Activated CD8-positive, alpha-beta T cell treated with anti-CD3 and anti-CD28 coated beads, Interleukin-2, amount 10 ng/mL, durations not matched to agents 7 days and 5 days (primary cell): Measurements from ENCODE around the gene VSTM2L. TPM values are rescaled to one million over a fixed set of nuclear protein-coding genes. Genes with fewer than 3 reads are reported as not detected.

Experiments used
- ATAC-seq: fragments of 150-1000 bp; cut with Tn5 transposase; one replicate; pipeline ENCODE4 v1.10.0; 2021; ENCODE audit warnings: moderate library complexity
- CTCF ChIA-PET: fragments of 350-600 bp; sonication (Branson Sonifier 250); formaldehyde crosslinking; loops from one replicate; lab custom pipeline; 2021; ENCODE audit warnings: antibody characterized with exemption; lab: Charles Lee
- POLR2A ChIA-PET: fragments of 350-600 bp; sonication (Branson Sonifier 250); formaldehyde crosslinking; loops from one replicate; lab custom pipeline; 2021; ENCODE audit warnings: antibody characterized with exemption; lab: Charles Lee
- DNase-seq: peaks from one replicate; pipeline ENCODE4 v3.0.0-alpha.2; 2020
- H3K27ac Mint-ChIP-seq: one replicate; pipeline ENCODE4 v1.8.0; 2021; ENCODE audit warnings: mild to moderate bottlenecking, mixed read lengths
- H3K27me3 Mint-ChIP-seq: one replicate; pipeline ENCODE4 v1.8.0; 2021; ENCODE audit warnings: low read depth, mixed read lengths
- H3K36me3 Mint-ChIP-seq: one replicate; pipeline ENCODE4 v1.8.0; 2021; ENCODE audit warnings: low read depth, mixed read lengths
- H3K4me1 Mint-ChIP-seq: one replicate; pipeline ENCODE4 v1.8.0; 2021; ENCODE audit warnings: low read depth, mixed read lengths
- H3K4me3 Mint-ChIP-seq: one replicate; pipeline ENCODE4 v1.8.0; 2021; ENCODE audit warnings: mild to moderate bottlenecking, mixed read lengths
- H3K9me3 Mint-ChIP-seq: one replicate; pipeline ENCODE4 v1.8.0; 2022; ENCODE audit warnings: mixed read lengths; ENCODE audit not compliant: insufficient read depth
- total RNA-seq, 2 experiments: library from RNA; stranded (reverse); gene quantifications; one replicate each; pipeline ENCODE4 v1.2.3, GENCODE V29; 2021

The VSTM2L gene
- total RNA-seq, 2 experiments from 2014 or later, result 0.21 TPM; not detected in 1

GRCh38 chr20:37895166-37895565 is 7.8 kb upstream of the VSTM2L start:
- no peaks in the 10 kb centered on the region for H3K36me3 Mint-ChIP-seq
- ChIA-PET CTCF (no interaction called here), POLR2A (no interaction called here)
- no peak for ATAC-seq
- H3K4me1 Mint-ChIP-seq, result no peaks in the 10 kb centered on the region
- H3K27ac Mint-ChIP-seq, result no peak overlapping the region
- no peaks in the 10 kb centered on the region for H3K9me3 Mint-ChIP-seq
- peaks cover 9% of the 10 kb centered on the region for H3K27me3 Mint-ChIP-seq
- no peak overlapping the region for H3K4me3 Mint-ChIP-seq
- no peak for DNase-seq

DNA sequence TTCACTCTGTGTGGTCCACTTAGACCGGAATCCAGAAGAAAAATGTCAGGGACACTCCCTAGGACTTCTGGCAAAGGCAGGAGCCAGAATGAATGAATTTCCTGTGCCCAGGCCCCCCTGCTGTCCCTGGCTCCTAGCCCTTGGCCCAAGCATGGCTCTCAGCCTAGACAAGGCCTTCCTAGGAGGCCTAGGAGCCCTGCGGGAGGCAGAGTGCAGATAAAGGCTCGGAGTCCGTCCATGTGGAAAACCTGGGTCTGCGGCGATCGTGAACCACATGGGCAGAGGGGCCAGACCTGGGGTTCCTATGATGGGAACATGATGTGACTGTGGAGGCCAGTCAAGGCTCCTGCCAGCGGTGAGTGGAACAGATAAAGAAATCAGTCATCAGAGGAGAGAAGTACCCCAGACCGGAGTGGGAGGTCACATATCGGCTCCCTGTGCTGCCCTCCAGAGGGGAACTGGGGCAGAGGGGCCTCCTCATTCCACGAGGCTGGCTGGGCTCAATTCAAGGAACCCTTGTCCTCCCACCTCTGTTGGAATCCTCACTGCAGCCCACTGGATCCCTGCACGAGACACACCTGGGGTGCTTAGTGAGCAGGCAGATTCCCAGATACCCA is 5.9 kb upstream of the VSTM2L start:
- Mint-ChIP-seq H3K36me3 (no peaks in the 10 kb centered on the region), H3K9me3 (no peaks in the 10 kb centered on the region), H3K27me3 (peaks cover 21% of the 10 kb centered on the region), H3K27ac (no peak overlapping the region), H3K4me1 (no peaks in the 10 kb centered on the region), H3K4me3 (no peak overlapping the region)
- POLR2A ChIA-PET, result no interaction called here
- no peak for DNase-seq
- CTCF ChIA-PET, result no interaction called here
- ATAC-seq, result no peak

GRCh38 chr20:37898233-37899104 is 4.5 kb upstream of the VSTM2L start:
- ATAC-seq (no peak), DNase-seq (no peak)
- ChIA-PET POLR2A (no interaction called here), CTCF (no interaction called here)
- peaks cover 29% of the 10 kb centered on the region for H3K27me3 Mint-ChIP-seq
- H3K36me3 Mint-ChIP-seq, result no peaks in the 10 kb centered on the region
- H3K9me3 Mint-ChIP-seq, result no peaks in the 10 kb centered on the region
- no peak overlapping the region for H3K4me3 Mint-ChIP-seq
- no peak overlapping the region for H3K27ac Mint-ChIP-seq
- peaks cover 2% of the 10 kb centered on the region for H3K4me1 Mint-ChIP-seq

DNA sequence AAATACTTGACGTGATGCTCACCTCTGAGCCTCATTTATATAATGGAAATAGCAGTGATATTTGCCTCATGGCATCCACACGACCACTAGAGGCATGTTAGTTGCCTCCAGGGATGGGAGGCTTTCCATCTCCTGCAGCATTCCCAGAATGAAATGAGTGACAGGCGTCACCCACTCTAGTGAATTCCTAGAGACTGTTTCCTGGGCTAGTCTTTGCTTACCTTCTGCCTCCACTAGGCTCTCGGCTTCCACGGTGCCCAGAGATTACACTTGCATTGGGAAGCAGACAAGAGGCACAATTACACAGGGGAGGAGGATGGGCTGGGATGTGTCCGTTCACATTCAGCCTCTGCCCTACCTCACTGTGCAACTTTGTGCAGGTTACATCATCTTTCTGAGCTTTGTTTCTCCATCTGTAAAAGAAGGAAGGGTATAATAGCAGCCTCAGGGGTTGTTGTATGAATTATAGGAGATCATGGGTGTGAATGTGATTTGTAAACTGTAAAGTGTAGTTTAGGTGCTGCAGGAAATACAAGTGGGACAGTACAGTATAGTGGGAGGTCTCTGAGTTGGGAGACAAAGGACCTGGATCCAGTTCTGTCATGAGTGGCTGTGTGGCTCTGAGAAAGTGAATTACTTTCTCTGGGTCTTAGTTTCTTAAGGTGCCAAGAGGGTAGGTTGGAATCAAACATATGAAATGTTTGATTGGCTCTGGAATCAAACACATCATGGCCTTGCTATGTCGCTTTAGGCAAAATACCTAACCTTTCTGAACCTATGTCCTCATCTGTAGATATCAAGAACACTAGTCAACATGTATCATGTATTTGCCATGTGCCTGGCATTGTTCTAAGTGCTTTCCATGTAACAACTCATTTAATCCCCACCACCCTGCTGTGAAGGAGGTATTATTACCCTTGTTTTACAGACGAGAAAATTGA is 3.6 kb upstream of the VSTM2L start:
- no peaks in the 10 kb centered on the region for H3K9me3 Mint-ChIP-seq
- ATAC-seq (no peak), DNase-seq (no peak)
- CTCF ChIA-PET, result no interaction called here
- POLR2A ChIA-PET, result no interaction called here
- H3K27me3 Mint-ChIP-seq, result peaks cover 36% of the 10 kb centered on the region
- no peak overlapping the region for H3K4me3 Mint-ChIP-seq
- H3K4me1 Mint-ChIP-seq, result peaks cover 6% of the 10 kb centered on the region
- H3K27ac Mint-ChIP-seq, result no peak overlapping the region
- no peaks in the 10 kb centered on the region for H3K36me3 Mint-ChIP-seq

- CTCF ChIA-PET, result no interaction called here
Measured at GRCh38 chr20:37901240-37901639, 1.7 kb upstream of the VSTM2L start.

DNA sequence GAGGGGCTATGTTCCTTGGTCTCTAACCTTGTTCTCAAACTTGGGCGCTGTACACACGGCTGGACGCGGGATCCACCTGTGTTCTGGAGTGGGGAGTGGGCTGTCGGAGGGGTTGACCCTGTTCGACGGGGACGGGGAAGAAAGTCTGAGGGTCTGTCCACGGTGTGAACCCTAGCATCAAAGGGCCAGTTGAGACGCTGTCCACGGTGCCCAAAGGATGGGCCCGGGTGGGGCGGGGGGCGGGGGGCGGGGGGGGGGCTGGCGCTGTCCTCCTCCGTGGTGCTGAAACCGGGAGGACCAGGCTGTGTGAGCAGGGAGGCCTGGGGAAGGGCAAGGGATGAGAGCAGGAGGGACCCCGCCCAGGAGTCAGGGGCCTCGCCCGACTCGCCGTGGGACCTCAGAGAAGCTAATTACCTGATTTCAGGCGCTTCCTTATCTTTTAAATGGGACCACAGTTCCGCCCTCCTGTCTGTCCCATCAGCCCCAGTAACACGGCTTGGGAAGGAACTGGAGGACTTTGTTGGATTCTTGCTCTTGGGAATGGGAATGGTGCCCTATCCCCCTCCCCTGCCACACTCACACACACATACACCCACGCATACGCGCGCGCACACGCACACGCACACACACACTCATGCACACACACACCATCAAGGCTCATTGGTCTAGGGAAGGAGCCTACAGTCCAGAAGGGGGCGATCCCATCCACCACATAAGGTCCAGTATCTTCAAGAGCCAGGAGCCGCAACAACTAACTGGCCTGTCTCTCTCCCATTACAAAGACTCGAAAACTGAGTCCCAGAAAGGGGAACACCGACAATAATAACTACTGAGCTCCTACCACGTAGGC is 1.0 kb upstream of the VSTM2L start:
- Mint-ChIP-seq H3K36me3 (no peaks in the 10 kb centered on the region), H3K27me3 (peaks cover 43% of the 10 kb centered on the region), H3K4me1 (peaks cover 6% of the 10 kb centered on the region), H3K4me3 (peak overlapping the region; percentile 39), H3K27ac (no peak overlapping the region), H3K9me3 (no peaks in the 10 kb centered on the region)
- peak; percentile 48 for ATAC-seq
- ChIA-PET CTCF (no interaction called here), POLR2A (no interaction called here)
- peak; percentile 40 for DNase-seq

More at GRCh38 chr20:37901240-37901639, 1.7 kb upstream of the VSTM2L start:
- H3K27me3 Mint-ChIP-seq, result peaks cover 43% of the 10 kb centered on the region
- DNase-seq (no peak), ATAC-seq (no peak)
- peaks cover 6% of the 10 kb centered on the region for H3K4me1 Mint-ChIP-seq
- POLR2A ChIA-PET, result no interaction called here
- no peak overlapping the region for H3K4me3 Mint-ChIP-seq
- H3K27ac Mint-ChIP-seq, result no peak overlapping the region
- no peaks in the 10 kb centered on the region for H3K36me3 Mint-ChIP-seq
- H3K9me3 Mint-ChIP-seq, result no peaks in the 10 kb centered on the region

GRCh38 chr20:37903317-37904007 is 535 bp downstream of the VSTM2L start:
- no peak overlapping the region for H3K4me3 Mint-ChIP-seq
- no peak for ATAC-seq
- peaks cover 6% of the 10 kb centered on the region for H3K4me1 Mint-ChIP-seq
- no peak overlapping the region for H3K27ac Mint-ChIP-seq
- DNase-seq, result no peak
- H3K27me3 Mint-ChIP-seq, result peaks cover 48% of the 10 kb centered on the region
- ChIA-PET POLR2A (no interaction called here), CTCF (no interaction called here)
- no peaks in the 10 kb centered on the region for H3K36me3 Mint-ChIP-seq
- no peaks in the 10 kb centered on the region for H3K9me3 Mint-ChIP-seq

DNA sequence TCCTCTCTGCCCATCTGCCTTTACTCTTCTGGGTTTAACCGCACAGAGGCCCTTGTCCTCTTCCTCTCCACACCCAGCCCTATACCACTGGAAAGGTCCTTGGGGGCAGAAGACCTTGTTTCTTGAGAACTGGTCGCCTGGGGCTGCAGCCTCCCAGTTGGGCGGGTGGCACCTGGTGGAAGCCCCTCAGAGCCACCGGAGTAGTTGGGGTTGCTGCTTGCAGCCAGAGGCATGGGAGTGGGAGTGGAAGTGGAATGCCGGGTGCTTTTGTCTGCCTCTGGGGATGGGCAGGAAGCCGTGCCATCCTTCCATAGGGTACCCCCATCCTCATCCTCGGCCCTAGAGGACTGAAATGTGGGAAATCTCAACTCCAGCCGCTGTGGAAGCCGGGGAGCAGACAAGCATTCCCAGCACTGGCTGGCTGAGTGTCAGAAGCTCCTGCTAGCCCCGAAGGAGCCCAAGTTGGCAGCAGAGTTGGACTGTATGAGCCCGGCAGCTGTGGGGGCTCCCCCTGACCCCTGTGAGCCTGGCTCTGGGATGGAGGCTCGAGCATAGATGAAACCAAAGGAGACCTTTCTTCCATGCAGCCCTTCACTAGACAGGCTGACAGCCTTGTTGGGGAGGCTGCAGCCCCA is 1.2 kb downstream of the VSTM2L start:
- CTCF ChIA-PET, result no interaction called here
- Mint-ChIP-seq H3K27me3 (peaks cover 52% of the 10 kb centered on the region), H3K36me3 (no peaks in the 10 kb centered on the region), H3K27ac (no peak overlapping the region), H3K9me3 (no peaks in the 10 kb centered on the region), H3K4me1 (peaks cover 6% of the 10 kb centered on the region), H3K4me3 (no peak overlapping the region)
- POLR2A ChIA-PET, result no interaction called here
- DNase-seq (no peak), ATAC-seq (no peak)

- no peaks in the 10 kb centered on the region for H3K9me3 Mint-ChIP-seq
- POLR2A ChIA-PET, result no interaction called here
- CTCF ChIA-PET, result no interaction called here
- no peak overlapping the region for H3K27ac Mint-ChIP-seq
- ATAC-seq (no peak), DNase-seq (no peak)
- peaks cover 6% of the 10 kb centered on the region for H3K4me1 Mint-ChIP-seq
- peaks cover 46% of the 10 kb centered on the region for H3K27me3 Mint-ChIP-seq
- H3K4me3 Mint-ChIP-seq, result no peak overlapping the region
- no peaks in the 10 kb centered on the region for H3K36me3 Mint-ChIP-seq
Measured at GRCh38 chr20:37904845-37905373, 2.0 kb downstream of the VSTM2L start.
